Activated CD8-positive, alpha-beta T cell treated with anti-CD3 and anti-CD28 coated beads for 36 hours (primary cell): Measurements from ENCODE around the gene ILF2. TPM values are rescaled to one million over a fixed set of nuclear protein-coding genes. Genes with fewer than 3 reads are reported as not detected.
A peak's percentile ranks its signal among the peaks of the same experiment; 100 is the strongest.

Experiments used
- ATAC-seq: fragments of 200-7000 bp; cut with Tn5 transposase; one replicate; pipeline ENCODE4 v1.10.0; 2021; ENCODE audit warnings: mild to moderate bottlenecking, moderate library complexity
- CTCF ChIA-PET: fragments of 350-600 bp; sonication (Branson Sonifier 250); formaldehyde crosslinking; loops from one replicate; lab custom pipeline; 2021; ENCODE audit warnings: antibody characterized with exemption; lab: Charles Lee
- POLR2A ChIA-PET: fragments of 350-600 bp; sonication (Branson Sonifier 250); formaldehyde crosslinking; loops from one replicate; lab custom pipeline; 2021; ENCODE audit warnings: antibody characterized with exemption; lab: Charles Lee
- DNase-seq: peaks from one replicate; pipeline ENCODE4 v3.0.0-alpha.2; 2020
- H3K27ac Mint-ChIP-seq: one replicate; pipeline ENCODE4 v1.8.0; 2021; ENCODE audit warnings: mild to moderate bottlenecking, mixed read lengths
- H3K27me3 Mint-ChIP-seq: one replicate; pipeline ENCODE4 v1.8.0; 2021; ENCODE audit warnings: mixed read lengths
- H3K36me3 Mint-ChIP-seq: one replicate; pipeline ENCODE4 v1.8.0; 2021; ENCODE audit warnings: low read depth, mixed read lengths
- H3K4me1 Mint-ChIP-seq: one replicate; pipeline ENCODE4 v1.8.0; 2021; ENCODE audit warnings: low read depth, mixed read lengths
- H3K4me3 Mint-ChIP-seq: one replicate; pipeline ENCODE4 v1.8.0; 2021; ENCODE audit warnings: mild to moderate bottlenecking, moderate library complexity, mixed read lengths
- H3K9me3 Mint-ChIP-seq: one replicate; pipeline ENCODE4 v1.8.0; 2021; ENCODE audit warnings: mixed read lengths
- intact Hi-C: fragments of 100-400 bp; cut with micrococcal nuclease; formaldehyde crosslinking; loops from one replicate; pipeline ENCODE4 v1.10.0; 2022
- total RNA-seq, 2 experiments: library from RNA; stranded (reverse); gene quantifications; one replicate each; pipeline ENCODE4 v1.2.3, GENCODE V29; 2021
- TF ChIP-seq, protein P1 (sequence below): fragments of 200-600 bp; IDR thresholded peaks from one replicate; pipeline ENCODE4 v1.8.0; 2022; ENCODE audit warnings: antibody characterized with exemption, mild to moderate bottlenecking

ILF2 gene
- total RNA-seq, 2 experiments from 2014 or later, result 328 to 333 TPM

DNA sequence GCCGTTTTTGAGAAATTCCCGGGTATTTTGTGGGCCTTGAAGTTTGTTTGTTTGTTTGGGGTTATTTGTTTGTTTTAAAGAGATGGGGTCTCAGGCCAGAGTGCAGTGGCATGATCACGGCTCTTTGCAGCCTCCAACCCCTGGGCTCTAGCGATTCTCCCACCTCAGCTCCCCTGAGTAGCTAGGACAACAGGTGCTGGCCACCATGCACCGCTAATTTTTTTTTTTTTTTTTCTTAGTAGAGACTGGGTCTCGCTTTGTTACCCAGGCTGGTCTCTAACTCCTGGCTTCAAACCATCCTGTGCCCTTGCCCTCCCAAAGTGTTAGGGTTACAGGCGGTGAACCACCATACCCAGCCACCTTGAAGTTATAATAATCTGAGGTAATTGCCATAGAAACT is 34.9 kb downstream of the ILF2 start:
- peaks cover 4% of the 10 kb centered on the region for H3K9me3 Mint-ChIP-seq
- POLR2A ChIA-PET, result interaction anchor here (0.7 to 6.3 kb wide), 8 partner anchors 11 to 506 kb away, joined by 4 to 72 read pairs (median 26); partner anchors contain the start of genes ILF2, S100A6 and SNAPIN

DNA sequence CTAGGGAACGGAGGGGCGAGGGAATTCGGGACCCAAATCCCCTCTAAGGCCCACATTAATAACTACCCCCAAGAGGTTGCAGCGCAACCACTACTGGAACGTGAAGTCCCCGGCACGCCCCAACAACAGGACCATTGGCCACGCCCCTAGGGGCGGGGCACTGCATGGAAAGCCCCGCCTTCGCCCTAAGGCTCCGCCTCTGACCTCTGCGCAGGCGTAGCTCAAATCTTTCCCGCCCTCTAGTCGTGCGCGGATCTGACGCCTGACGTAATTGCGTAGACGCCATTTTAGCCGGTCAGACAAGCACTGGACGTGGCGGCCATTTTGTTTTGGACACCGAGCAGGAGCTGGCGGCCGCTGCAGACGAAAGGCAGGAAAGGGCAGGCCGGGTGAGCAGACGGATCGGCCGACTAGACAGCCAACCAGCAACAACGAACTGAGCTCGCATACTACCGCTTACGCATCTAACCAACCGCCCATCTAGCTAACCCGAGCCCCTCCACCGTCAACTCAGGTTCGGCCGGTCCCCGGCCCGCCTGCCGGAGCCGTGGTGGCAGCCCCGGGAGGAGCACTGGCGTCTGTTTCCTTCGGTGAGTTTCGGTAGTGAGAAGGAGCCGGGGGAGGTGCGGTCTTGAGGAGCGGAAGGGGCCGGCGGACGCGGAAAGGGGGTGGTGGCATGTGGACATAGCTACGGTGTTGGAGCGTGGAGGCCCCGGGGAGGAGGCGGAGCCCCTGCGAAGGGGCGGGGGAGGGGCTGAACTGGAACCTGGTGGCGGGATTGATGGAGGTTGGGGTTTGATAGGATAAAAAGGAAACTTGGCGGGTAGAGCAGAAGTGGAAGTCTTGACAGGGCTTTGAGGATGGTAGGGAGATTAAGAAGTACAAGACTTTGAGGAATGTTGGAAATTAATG is 36.8 kb downstream of the ILF2 start, which contains the start of gene CHTOP:
CHTOP (plus strand) TSS at position 313 of the 912 bp plus-strand sequence. CDS start 2,523 bp downstream, outside the sequence.
- peak within 1 kb of the TSS; percentile 99 for H3K27ac Mint-ChIP-seq
- DNase-seq (peak; percentile 98), ATAC-seq (peak; percentile 95)
- ChIA-PET POLR2A (interaction anchor here (0.6 to 4.5 kb wide), 24 partner anchors 10 to 356 kb away, joined by 3 to 64 read pairs (median 5); partner anchors contain the start of genes ILF2, RPS27, S100A4 and S100A6), CTCF (interaction anchor here (0.7 to 3.1 kb wide), 18 partner anchors 10 to 353 kb away, joined by 3 to 19 read pairs (median 6); partner anchors contain the start of genes NPR1, RAB13, S100A14 and S100A6)
- H3K27me3 Mint-ChIP-seq, result no peaks in the 10 kb centered on the region
- peaks cover 45% of the 10 kb centered on the region for H3K4me1 Mint-ChIP-seq
- H3K36me3 Mint-ChIP-seq, result peaks cover 42% of the 10 kb centered on the region
- peak within 1 kb of the TSS; percentile 100 for H3K4me3 Mint-ChIP-seq
- TF ChIP-seq, protein P1, sequence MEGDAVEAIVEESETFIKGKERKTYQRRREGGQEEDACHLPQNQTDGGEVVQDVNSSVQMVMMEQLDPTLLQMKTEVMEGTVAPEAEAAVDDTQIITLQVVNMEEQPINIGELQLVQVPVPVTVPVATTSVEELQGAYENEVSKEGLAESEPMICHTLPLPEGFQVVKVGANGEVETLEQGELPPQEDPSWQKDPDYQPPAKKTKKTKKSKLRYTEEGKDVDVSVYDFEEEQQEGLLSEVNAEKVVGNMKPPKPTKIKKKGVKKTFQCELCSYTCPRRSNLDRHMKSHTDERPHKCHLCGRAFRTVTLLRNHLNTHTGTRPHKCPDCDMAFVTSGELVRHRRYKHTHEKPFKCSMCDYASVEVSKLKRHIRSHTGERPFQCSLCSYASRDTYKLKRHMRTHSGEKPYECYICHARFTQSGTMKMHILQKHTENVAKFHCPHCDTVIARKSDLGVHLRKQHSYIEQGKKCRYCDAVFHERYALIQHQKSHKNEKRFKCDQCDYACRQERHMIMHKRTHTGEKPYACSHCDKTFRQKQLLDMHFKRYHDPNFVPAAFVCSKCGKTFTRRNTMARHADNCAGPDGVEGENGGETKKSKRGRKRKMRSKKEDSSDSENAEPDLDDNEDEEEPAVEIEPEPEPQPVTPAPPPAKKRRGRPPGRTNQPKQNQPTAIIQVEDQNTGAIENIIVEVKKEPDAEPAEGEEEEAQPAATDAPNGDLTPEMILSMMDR, result no peak
- peaks cover 4% of the 10 kb centered on the region for H3K9me3 Mint-ChIP-seq
- intact Hi-C loops, result no loop called here

More for the DNA sequence above, 34.9 kb downstream of the ILF2 start:
- H3K36me3 Mint-ChIP-seq, result peaks cover 52% of the 10 kb centered on the region
- intact Hi-C loops, result no loop called here
- H3K4me1 Mint-ChIP-seq, result peaks cover 48% of the 10 kb centered on the region
- CTCF ChIA-PET, result interaction anchor here (1.2 to 3.1 kb wide), 4 partner anchors 8 to 125 kb away, joined by 3 to 19 read pairs (median 16); partner anchors contain the start of gene S100A14
- H3K4me3 Mint-ChIP-seq, result peak overlapping the region; percentile 100
- peak overlapping the region; percentile 99 for H3K27ac Mint-ChIP-seq
- no peak for DNase-seq
- ATAC-seq, result no peak
- H3K27me3 Mint-ChIP-seq, result no peaks in the 10 kb centered on the region
- TF ChIP-seq, protein P1, result no peak

DNA sequence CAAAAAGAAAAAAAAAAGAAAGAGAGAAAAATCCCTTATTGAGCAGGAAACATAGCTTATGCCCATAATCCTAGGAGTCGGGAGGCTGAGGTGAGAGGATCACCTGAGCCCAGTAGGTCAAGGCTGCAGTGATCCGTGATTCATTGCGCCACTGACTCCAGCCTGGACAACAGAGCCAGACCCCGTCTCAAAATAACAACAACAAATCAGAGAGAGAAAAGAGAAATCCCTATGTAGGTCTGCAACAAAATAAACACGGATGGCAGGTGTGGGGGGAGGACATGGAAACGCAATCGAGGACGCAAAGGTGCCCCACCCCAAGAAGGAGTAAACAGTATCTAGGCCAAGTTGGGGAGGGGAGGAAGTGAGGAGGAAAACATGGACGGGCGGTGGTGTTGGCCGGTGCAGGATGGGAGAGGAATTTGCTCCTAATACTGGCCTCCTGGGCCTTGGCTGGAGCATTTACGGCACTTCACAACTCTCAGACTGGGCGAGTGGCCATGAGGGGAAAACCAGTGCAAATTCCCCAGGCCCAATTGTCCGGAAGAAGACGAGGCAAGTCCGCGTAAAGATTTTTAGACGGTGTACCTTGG is 37.5 kb downstream of the ILF2 start:
- no peak for DNase-seq
- ATAC-seq, result no peak
- Mint-ChIP-seq H3K27ac (peak overlapping the region; percentile 99), H3K9me3 (peaks cover 4% of the 10 kb centered on the region), H3K36me3 (peaks cover 37% of the 10 kb centered on the region), H3K4me1 (peaks cover 41% of the 10 kb centered on the region), H3K27me3 (no peaks in the 10 kb centered on the region), H3K4me3 (peak overlapping the region; percentile 100)
- ChIA-PET POLR2A (interaction anchor here (0.9 to 4.5 kb wide), 17 partner anchors 10 to 140 kb away, joined by 3 to 64 read pairs (median 5); partner anchors contain the start of genes ILF2, S100A4, S100A6 and SNAPIN), CTCF (interaction anchor here (1.0 to 3.1 kb wide), 14 partner anchors 11 to 353 kb away, joined by 3 to 19 read pairs (median 6); partner anchors contain the start of genes NPR1, RAB13, S100A14 and S100A6)
- TF ChIP-seq, protein P1, result no peak
- intact Hi-C loops, result no loop called here

DNA sequence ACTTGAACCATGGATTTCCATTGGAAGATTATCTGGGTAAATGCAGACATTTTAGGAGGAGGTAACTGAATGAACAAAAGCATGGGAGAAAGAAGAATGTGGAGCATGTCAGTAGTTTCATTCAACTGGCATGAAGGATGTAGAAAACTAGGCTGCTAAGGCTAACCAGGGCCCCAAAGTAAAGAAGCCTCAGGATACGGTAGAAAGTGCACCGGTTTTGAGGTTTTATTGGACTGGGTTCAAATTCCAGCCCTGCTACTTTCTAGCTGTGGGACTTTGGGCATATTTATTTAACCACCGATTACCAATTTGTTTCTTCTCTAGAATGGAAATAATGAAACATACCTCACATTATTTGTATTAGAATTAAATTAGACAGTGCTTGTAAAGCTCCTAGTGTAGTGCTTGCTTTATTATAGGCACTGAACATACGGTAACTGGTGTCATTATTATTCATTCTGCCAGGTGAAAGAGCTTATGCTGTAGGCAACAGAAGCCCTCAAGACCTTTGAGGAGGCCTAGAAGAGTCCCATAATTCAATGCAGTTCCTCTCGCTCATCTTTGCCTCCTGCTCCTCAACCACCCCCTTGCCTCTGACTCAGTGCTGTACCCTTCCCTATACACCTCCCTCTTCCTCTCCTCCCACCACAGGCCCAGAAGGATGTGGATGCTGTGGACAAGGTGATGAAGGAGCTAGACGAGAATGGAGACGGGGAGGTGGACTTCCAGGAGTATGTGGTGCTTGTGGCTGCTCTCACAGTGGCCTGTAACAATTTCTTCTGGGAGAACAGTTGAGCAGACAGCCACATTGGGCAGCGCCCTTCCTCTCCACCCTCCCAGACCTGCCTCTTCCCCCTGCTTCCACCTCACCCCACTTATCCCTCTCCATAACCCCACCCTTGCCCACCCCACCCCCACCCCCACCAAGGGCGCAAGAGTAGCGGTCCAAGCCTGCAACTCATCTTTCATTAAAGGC is 39.5 kb downstream of the ILF2 start:
- DNase-seq, result no peak
- POLR2A ChIA-PET, result no interaction called here

More for the DNA sequence above, 39.5 kb downstream of the ILF2 start:
- ATAC-seq, result no peak
- H3K9me3 Mint-ChIP-seq, result peaks cover 4% of the 10 kb centered on the region
- TF ChIP-seq, protein P1, result no peak
- H3K27ac Mint-ChIP-seq, result peak overlapping the region; percentile 63
- H3K4me3 Mint-ChIP-seq, result no peak overlapping the region
- CTCF ChIA-PET, result interaction anchor here (2.7 to 6.4 kb wide), 2 partner anchors 14 to 98 kb away, joined by 15 to 60 read pairs; partner anchors contain the start of gene S100A14
- H3K27me3 Mint-ChIP-seq, result peaks cover 6% of the 10 kb centered on the region
- peaks cover 21% of the 10 kb centered on the region for H3K36me3 Mint-ChIP-seq
- intact Hi-C loops, result no loop called here
- H3K4me1 Mint-ChIP-seq, result peaks cover 30% of the 10 kb centered on the region
